GM20000 (cell line): ENCODE measurements around the gene RAB11FIP4.

Experiments
- DNase-seq: peaks from one replicate; pipeline ENCODE4 v3.0.0; 2012; ENCODE audit warnings: low spot score
- TF ChIP-seq, protein P1 (sequence below): IDR thresholded peaks from 2 replicates; pipeline ENCODE4 v1.5.1; 2012; ENCODE audit warnings: mild to moderate bottlenecking, control low read depth; ENCODE audit errors: extremely low read depth, missing control alignments

RAB11FIP4 gene

GRCh38 chr17:31413081-31413799, 21.8 kb downstream of the RAB11FIP4 start:
- no peak for DNase-seq
- TF ChIP-seq, protein P1, sequence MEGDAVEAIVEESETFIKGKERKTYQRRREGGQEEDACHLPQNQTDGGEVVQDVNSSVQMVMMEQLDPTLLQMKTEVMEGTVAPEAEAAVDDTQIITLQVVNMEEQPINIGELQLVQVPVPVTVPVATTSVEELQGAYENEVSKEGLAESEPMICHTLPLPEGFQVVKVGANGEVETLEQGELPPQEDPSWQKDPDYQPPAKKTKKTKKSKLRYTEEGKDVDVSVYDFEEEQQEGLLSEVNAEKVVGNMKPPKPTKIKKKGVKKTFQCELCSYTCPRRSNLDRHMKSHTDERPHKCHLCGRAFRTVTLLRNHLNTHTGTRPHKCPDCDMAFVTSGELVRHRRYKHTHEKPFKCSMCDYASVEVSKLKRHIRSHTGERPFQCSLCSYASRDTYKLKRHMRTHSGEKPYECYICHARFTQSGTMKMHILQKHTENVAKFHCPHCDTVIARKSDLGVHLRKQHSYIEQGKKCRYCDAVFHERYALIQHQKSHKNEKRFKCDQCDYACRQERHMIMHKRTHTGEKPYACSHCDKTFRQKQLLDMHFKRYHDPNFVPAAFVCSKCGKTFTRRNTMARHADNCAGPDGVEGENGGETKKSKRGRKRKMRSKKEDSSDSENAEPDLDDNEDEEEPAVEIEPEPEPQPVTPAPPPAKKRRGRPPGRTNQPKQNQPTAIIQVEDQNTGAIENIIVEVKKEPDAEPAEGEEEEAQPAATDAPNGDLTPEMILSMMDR = no peak

DNA sequence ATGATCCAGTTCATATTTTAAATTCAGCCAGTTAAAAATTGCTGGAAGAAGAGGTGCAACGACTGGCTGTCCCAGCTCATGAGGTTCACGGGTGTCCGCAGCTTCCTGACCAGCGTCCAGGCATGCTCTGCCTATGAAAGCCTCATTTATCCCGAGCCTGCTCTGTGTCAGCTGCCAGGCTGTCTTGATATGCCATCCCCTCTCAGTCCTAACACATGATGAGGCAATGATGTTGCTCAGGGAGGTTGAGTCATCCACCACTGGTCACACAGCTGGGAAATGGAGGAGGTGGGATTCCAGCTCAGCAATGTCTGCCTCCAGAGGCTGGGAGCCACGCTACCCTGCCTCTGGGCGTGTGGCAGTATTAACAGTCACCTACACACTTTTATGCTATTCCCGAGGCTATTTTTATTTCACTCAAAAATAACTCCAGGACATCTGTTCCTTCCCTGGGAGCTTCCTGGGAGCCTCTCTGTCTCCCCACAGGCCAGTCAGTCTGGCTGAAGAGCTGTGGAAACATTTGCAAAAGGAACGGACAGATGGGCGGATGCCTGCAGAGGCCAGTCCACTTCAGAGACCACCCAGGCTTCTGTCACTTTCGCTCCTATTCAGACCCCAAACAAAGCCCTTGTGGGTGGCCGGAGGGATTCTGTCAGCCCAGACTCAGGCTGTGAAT, 22.5 kb downstream of the RAB11FIP4 start:
- TF ChIP-seq, protein P1 = no peak
- DNase-seq = no peak

- TF ChIP-seq, protein P1 = no peak
- no peak for DNase-seq
These were observed 23.1 kb downstream of the RAB11FIP4 start for GRCh38 chr17:31414550-31414918.

- TF ChIP-seq, protein P1 = no peak
- no peak for DNase-seq
These were observed 23.6 kb downstream of the RAB11FIP4 start for GRCh38 chr17:31415004-31415454.

- TF ChIP-seq, protein P1 = no peak
- DNase-seq = no peak
These were observed 24.4 kb downstream of the RAB11FIP4 start for GRCh38 chr17:31415640-31416502.

DNA sequence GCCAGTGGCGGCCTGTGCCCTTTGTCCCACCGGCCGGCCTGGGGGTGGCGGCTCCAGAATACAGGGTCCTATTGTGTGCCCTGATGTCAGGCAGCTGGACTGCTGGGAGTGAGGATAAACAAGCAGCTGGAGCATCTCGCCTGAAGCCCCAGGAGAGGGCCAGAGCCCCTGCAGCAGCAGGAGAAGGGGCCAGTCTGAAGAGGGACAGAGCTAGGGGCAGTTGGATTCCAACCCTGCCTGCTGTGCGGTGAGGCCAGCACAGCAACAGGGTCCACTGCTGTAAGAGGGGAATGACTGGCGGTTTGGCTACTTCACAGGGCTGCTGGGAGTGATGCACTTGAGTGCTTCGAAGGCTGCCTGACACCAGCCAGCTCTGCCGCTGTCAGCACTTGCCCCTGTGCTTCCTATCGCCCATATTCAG, 25.0 kb downstream of the RAB11FIP4 start:
- no peak for DNase-seq
- TF ChIP-seq, protein P1 = no peak
